K562 (cell line): Measurements from ENCODE around the gene SKOR1.

Source experiments
- CBFB ChIP-seq: sonication (generic); formaldehyde crosslinking; IDR thresholded peaks from 2 replicates; pipeline ENCODE4 v1.4.0; 2020; ENCODE audit warnings: mild to moderate bottlenecking, missing genetic modification reagents
- CBX2 ChIP-seq: fragments of 200-600 bp; sonication (generic); IDR thresholded peaks from one replicate; pipeline ENCODE4 v1.6.1; 2012; ENCODE audit warnings: mild to moderate bottlenecking, low read length, inconsistent platforms; ENCODE audit not compliant: insufficient read depth, poor library complexity, severe bottlenecking
- CTCF ChIP-seq, 3 experiments: IDR thresholded peaks in 2 of 3; conservative IDR thresholded peaks in 1 of 3; 2 replicates each; pipeline ENCODE4 v1.5.1; 2011 to 2012; ENCODE audit warnings: low read length in 3 of 3, mild to moderate bottlenecking in 3 of 3, control low read depth in 2 of 3, improper control_type of control experiment in 1 of 3, inconsistent platforms in 1 of 3, low read depth in 1 of 3, mixed read lengths in 1 of 3, moderate library complexity in 1 of 3; ENCODE audit not compliant: insufficient read depth in 2 of 3
- ERF ChIP-seq: fragments of 450-650 bp; formaldehyde crosslinking; IDR thresholded peaks from 2 replicates; pipeline ENCODE4 v1.4.0; 2020; ENCODE audit warnings: mild to moderate bottlenecking, mixed read lengths
- FIP1L1 ChIP-seq: fragments of 200-400 bp; formaldehyde crosslinking; IDR thresholded peaks from 2 replicates; pipeline ENCODE4 v1.6.1; 2018; ENCODE audit warnings: mild to moderate bottlenecking, low read depth, low read length; ENCODE audit not compliant: poor library complexity, severe bottlenecking
- JUND ChIP-seq, 2 experiments: IDR thresholded peaks; 2 replicates in 1 of 2; 3 replicates in 1 of 2; pipeline ENCODE4 v1.6.1; 2011; ENCODE audit warnings: borderline replicate concordance in 2 of 2, low read depth in 2 of 2, low read length in 2 of 2, improper control_type of control experiment in 1 of 2, missing biosample characterization in 1 of 2, missing genetic modification characterization in 1 of 2, missing genetic modification reagents in 1 of 2
- MEIS2 ChIP-seq: fragments of 450-650 bp; IDR thresholded peaks from 2 replicates; pipeline ENCODE4 v1.6.1; 2014; ENCODE audit warnings: mild to moderate bottlenecking; ENCODE audit not compliant: partially characterized antibody
- MNT ChIP-seq, 2 experiments: fragments of 450-650 bp; conservative IDR thresholded peaks; 2 replicates each; pipeline ENCODE4 v1.6.1; 2017; ENCODE audit warnings: mild to moderate bottlenecking in 2 of 2, moderate library complexity in 2 of 2
- ZHX1 ChIP-seq: fragments of 150-350 bp; conservative IDR thresholded peaks from 2 replicates; pipeline ENCODE4 v1.6.1; 2014; ENCODE audit warnings: low read length
- ZNF121 ChIP-seq: sonication (generic); formaldehyde crosslinking; conservative IDR thresholded peaks from 2 replicates; pipeline ENCODE4 v1.8.0; 2022; ENCODE audit warnings: missing genetic modification reagents
- ZNF24 ChIP-seq: fragments of 450-650 bp; IDR thresholded peaks from 2 replicates; pipeline ENCODE4 v1.6.1; 2016

GRCh38 chr15:67843092-67843501 lies 17.8 kb downstream of the SKOR1 start:
- no peak for TF ChIP-seq CBX2
- no peak for TF ChIP-seq ZHX1
- TF ChIP-seq ZNF121 (CRISPR knock-in tag) = no peak
- no peak for TF ChIP-seq JUND (IDR thresholded peaks at IDR 0.05; ENCODE audit: borderline replicate concordance, low read depth, low read length)
- no peak for TF ChIP-seq JUND (tag; IDR thresholded peaks at IDR 0.05; ENCODE audit: borderline replicate concordance, low read depth, low read length)
- no peak for TF ChIP-seq FIP1L1
- TF ChIP-seq ZNF24 = no peak
- TF ChIP-seq CBFB = no peak
- TF ChIP-seq ERF (CRISPR knock-in tag) = no peak
- no peak for TF ChIP-seq MEIS2
- no peak for TF ChIP-seq MNT (conservative IDR thresholded peaks at IDR 0.05)
- TF ChIP-seq CTCF (IDR thresholded peaks at IDR 0.05 in 2 of 3, conservative IDR thresholded peaks at IDR 0.05 in 1 of 3; ENCODE audit: insufficient read depth in 2 of 3, low read depth in 1 of 3, low read length in 3 of 3) = no peak
